HG02938 (cell line): Measurements from ENCODE around the gene AMFR.
"Not testable (repeated sequence)": the region's sequence is repeated elsewhere in the genome, so short reads cannot be mapped to it uniquely, and the experiment has no call there.

Source experiments
- ATAC-seq: cut with Tn5 transposase; IDR thresholded peaks from one replicate; pipeline ENCODE4 v1.9.1; 2021; ENCODE audit warnings: mild to moderate bottlenecking, moderate library complexity; ENCODE audit not compliant: unreplicated experiment

Gene AMFR

GRCh38 chr16:56396724-56397123 lies 28.6 kb downstream of the AMFR start:
- ATAC-seq = not testable (repeated sequence)

- no peak for ATAC-seq
Observed at GRCh38 chr16:56389554-56389953, 35.8 kb downstream of the AMFR start.

- ATAC-seq = no peak
Observed at GRCh38 chr16:56388209-56388608, 37.1 kb downstream of the AMFR start.

GRCh38 chr16:56387396-56387795 lies 37.9 kb downstream of the AMFR start:
- no peak for ATAC-seq

GRCh38 chr16:56384074-56384721 lies 41.1 kb downstream of the AMFR start:
- ATAC-seq = no peak

- no peak for ATAC-seq
Observed at GRCh38 chr16:56382901-56383355, 42.4 kb downstream of the AMFR start.

- ATAC-seq = no peak
Observed at GRCh38 chr16:56382459-56382858, 42.9 kb downstream of the AMFR start.

- ATAC-seq = not testable (repeated sequence)
Observed at GRCh38 chr16:56380778-56381485, 44.4 kb downstream of the AMFR start.

GRCh38 chr16:56379044-56379443 lies 46.3 kb downstream of the AMFR start:
- not testable (repeated sequence) for ATAC-seq

GRCh38 chr16:56375792-56376191 lies 49.6 kb downstream of the AMFR start:
- not testable (repeated sequence) for ATAC-seq

GRCh38 chr16:56373003-56373402 lies 52.3 kb downstream of the AMFR start:
- no peak for ATAC-seq

- no peak for ATAC-seq
Observed at GRCh38 chr16:56372013-56372634, 53.2 kb downstream of the AMFR start.

- no peak for ATAC-seq
Observed at GRCh38 chr16:56371660-56371937, 53.7 kb downstream of the AMFR start.

- ATAC-seq = no peak
Observed at GRCh38 chr16:56370875-56371659, 54.3 kb downstream of the AMFR start.

- no peak for ATAC-seq
Observed at GRCh38 chr16:56370185-56370874, 55.0 kb downstream of the AMFR start.

GRCh38 chr16:56369202-56369601 lies 56.1 kb downstream of the AMFR start:
- no peak for ATAC-seq

- no peak for ATAC-seq
Observed at GRCh38 chr16:56368545-56368944, 56.8 kb downstream of the AMFR start.

- ATAC-seq = no peak
Observed at GRCh38 chr16:56367764-56368163, 57.6 kb downstream of the AMFR start.

- ATAC-seq = no peak
Observed at GRCh38 chr16:56366945-56367344, 58.4 kb downstream of the AMFR start.

GRCh38 chr16:56365552-56365951 lies 59.8 kb downstream of the AMFR start:
- ATAC-seq = no peak

GRCh38 chr16:56364865-56365264 lies 60.5 kb downstream of the AMFR start:
- ATAC-seq = no peak
